Measurements from ENCODE around the gene INPP5D.

GRCh38 chr2:233044974-233045605 lies 15.1 kb upstream of the INPP5D start:
- TF ChIP-seq CTCF (IDR thresholded peaks at IDR 0.05; ENCODE audit: low read depth, low read length): no peak
- TF ChIP-seq EZH2phosphoT487 (IDR thresholded peaks at IDR 0.05; ENCODE audit: low read depth): no peak

All from OCI-LY3 (cell line).